IPS-20b (cell line): ENCODE data around the gene C4B.
"Not testable (repeated sequence)": the region's sequence is repeated elsewhere in the genome, so short reads cannot be mapped to it uniquely, and the experiment has no call there.

ENCODE experiments used
- H3K27ac ChIP-seq: one replicate; pipeline ENCODE4 v1.5.1; 2013; ENCODE audit warnings: low read length
- H3K27me3 ChIP-seq: 2 replicates; pipeline ENCODE4 v1.6.1; 2013; ENCODE audit warnings: mild to moderate bottlenecking, low read length, inconsistent platforms; ENCODE audit not compliant: insufficient read depth
- H3K36me3 ChIP-seq: 2 replicates; pipeline ENCODE4 v1.6.1; 2013; ENCODE audit warnings: low read depth, mild to moderate bottlenecking, inconsistent platforms, low read length, moderate library complexity; ENCODE audit not compliant: insufficient read depth
- H3K4me1 ChIP-seq: 2 replicates; pipeline ENCODE4 v1.6.1; 2013; ENCODE audit warnings: mild to moderate bottlenecking, control low read depth, inconsistent platforms, low read length, moderate library complexity; ENCODE audit not compliant: insufficient read depth
- H3K4me3 ChIP-seq: 2 replicates; pipeline ENCODE4 v1.5.1; 2013; ENCODE audit warnings: mild to moderate bottlenecking, low read length, inconsistent platforms
- H3K9ac ChIP-seq: 2 replicates; pipeline ENCODE4 v1.6.1; 2013; ENCODE audit warnings: low read depth, mild to moderate bottlenecking, inconsistent platforms, low read length, moderate library complexity
- H3K9me3 ChIP-seq: 2 replicates; pipeline ENCODE4 v1.6.1; 2013; ENCODE audit warnings: mild to moderate bottlenecking, low read depth, low read length, inconsistent platforms; ENCODE audit not compliant: insufficient read depth

The C4B gene

DNA sequence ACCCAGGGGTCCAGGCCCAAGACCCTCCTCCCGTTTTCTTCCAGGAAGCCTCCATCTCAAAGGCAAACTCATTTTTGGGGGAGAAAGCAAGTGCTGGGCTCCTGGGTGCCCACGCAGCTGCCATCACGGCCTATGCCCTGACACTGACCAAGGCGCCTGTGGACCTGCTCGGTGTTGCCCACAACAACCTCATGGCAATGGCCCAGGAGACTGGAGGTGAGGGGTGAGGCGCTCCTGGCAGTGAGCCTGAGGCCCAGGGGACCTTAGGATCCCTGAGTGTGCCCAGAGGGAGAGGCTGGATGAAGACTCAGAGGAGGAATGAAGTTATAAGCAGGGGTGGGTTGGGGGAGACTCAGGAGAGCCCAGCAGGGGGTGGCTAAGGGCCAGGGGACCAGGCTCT is 18.2 kb upstream of the C4B start:
- H3K9me3 ChIP-seq, H3K4me3 ChIP-seq, H3K4me1 ChIP-seq, H3K9ac ChIP-seq, H3K36me3 ChIP-seq, H3K27ac ChIP-seq, H3K27me3 ChIP-seq: not testable (repeated sequence)

DNA sequence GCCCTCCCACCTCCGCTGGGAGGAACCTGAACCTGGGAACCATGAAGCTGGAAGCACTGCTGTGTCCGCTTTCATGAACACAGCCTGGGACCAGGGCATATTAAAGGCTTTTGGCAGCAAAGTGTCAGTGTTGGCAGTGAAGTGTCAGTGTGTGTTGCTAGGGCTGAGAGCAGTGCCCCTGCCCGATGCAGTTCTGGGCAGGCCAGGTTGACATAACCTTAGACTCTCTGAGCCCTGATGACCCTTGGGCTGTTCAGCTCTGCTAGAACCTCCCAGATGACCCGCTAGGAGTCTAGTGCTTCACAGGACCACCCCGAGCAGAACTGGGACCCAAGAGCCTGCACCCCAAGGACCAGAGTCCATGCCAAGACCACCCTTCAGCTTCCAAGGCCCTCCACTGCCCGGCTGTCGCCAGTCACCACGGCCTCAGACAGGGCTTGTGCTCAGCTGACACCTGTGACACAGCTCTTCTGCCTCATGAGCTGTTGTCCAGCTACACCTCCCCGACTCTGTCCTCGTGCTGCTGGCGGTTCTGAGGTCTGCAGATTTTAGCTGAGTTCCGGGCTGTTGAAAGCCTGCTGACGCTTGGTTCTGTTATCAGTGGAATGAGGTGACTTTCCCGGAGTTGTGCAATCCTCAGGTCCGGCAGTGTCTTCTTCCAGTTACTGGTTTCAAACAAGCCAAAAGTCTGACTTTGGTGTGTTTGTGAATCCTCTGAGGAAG is 11.9 kb upstream of the C4B start:
- not testable (repeated sequence) for H3K4me1 ChIP-seq, H3K9ac ChIP-seq, H3K27ac ChIP-seq, H3K9me3 ChIP-seq, H3K4me3 ChIP-seq, H3K27me3 ChIP-seq, H3K36me3 ChIP-seq

DNA sequence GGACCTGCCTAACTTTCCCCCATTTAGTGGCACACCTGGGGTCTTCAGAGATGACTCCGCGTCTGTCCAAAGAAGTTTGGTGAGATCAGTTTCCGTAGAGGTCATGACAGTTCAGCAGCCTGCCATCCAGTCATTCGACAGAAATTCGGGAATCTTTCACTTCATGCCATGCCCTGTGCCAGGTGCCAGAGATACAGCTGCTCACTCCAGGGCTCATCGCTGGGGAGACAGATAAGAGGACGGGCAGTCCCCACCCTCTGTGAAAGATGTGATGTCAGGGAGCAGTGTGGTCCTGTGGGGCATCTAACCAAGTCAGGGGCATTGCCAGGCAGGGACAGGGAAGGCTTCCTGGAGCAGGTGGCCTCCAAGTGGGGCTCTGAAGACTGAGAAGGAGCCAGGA is 11.3 kb upstream of the C4B start:
- H3K9me3 ChIP-seq, H3K27ac ChIP-seq, H3K27me3 ChIP-seq, H3K4me1 ChIP-seq, H3K36me3 ChIP-seq, H3K9ac ChIP-seq, H3K4me3 ChIP-seq: not testable (repeated sequence)

DNA sequence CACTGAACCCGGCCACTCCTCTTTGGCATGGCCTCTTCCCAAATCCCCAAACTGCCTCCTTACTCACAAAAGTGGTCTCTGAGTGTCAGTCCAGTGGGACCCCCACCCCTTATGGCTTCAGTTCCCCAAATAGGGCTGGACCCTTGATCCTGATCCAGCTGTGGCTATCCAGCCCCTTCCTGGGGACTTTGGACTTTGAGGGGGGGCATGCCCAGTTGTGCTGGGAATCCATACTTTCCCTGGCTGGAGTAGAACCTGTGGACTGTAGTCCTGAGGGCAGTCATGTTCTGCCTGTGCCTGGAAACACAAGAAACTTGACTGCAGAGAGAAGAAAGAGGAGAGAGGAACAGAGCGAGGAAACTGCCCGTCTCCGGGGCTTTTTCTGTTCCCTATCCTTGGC is 10.2 kb upstream of the C4B start:
- H3K9me3 ChIP-seq, H3K36me3 ChIP-seq, H3K4me3 ChIP-seq, H3K4me1 ChIP-seq, H3K9ac ChIP-seq, H3K27ac ChIP-seq, H3K27me3 ChIP-seq: not testable (repeated sequence)

- H3K27me3 ChIP-seq, H3K36me3 ChIP-seq, H3K27ac ChIP-seq, H3K4me1 ChIP-seq, H3K4me3 ChIP-seq, H3K9me3 ChIP-seq, H3K9ac ChIP-seq: not testable (repeated sequence)
These were observed 9.6 kb upstream of the C4B start for GRCh38 chr6:32004864-32005537.

- H3K4me3 ChIP-seq, H3K27me3 ChIP-seq, H3K36me3 ChIP-seq, H3K9ac ChIP-seq, H3K27ac ChIP-seq, H3K4me1 ChIP-seq, H3K9me3 ChIP-seq: not testable (repeated sequence)
These were observed 9.1 kb upstream of the C4B start for GRCh38 chr6:32005538-32005880.

GRCh38 chr6:32005991-32006529 is 8.5 kb upstream of the C4B start:
- H3K9ac ChIP-seq, H3K4me3 ChIP-seq, H3K4me1 ChIP-seq, H3K27ac ChIP-seq, H3K27me3 ChIP-seq, H3K36me3 ChIP-seq, H3K9me3 ChIP-seq: not testable (repeated sequence)

DNA sequence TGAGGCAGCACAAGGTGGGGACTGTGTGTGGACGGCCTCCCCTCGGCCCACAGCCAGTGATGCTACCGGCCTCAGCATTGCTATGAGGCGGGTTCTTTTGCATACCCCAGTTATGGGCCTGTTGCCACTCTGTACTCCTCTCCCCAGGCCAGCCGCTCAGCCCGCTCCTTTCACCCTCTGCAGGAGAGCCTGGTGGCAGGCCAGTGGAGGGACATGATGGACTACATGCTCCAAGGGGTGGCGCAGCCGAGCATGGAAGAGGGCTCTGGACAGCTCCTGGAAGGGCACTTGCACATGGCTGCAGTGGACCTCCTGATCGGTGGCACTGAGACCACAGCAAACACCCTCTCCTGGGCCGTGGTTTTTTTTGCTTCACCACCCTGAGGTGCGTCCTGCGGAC is 7.5 kb upstream of the C4B start:
- not testable (repeated sequence) for H3K9me3 ChIP-seq, H3K27me3 ChIP-seq, H3K4me1 ChIP-seq, H3K36me3 ChIP-seq, H3K27ac ChIP-seq, H3K9ac ChIP-seq, H3K4me3 ChIP-seq

DNA sequence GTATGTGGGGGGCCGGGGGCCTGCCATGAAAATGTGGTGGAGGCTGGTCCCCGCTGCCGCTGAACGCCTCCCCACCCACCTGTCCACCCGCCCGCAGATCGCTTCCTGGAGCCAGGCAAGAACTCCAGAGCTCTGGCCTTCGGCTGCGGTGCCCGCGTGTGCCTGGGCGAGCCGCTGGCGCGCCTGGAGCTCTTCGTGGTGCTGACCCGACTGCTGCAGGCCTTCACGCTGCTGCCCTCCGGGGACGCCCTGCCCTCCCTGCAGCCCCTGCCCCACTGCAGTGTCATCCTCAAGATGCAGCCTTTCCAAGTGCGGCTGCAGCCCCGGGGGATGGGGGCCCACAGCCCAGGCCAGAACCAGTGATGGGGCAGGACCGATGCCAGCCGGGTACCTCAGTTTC is 6.6 kb upstream of the C4B start:
- H3K36me3 ChIP-seq, H3K4me3 ChIP-seq: not testable (repeated sequence)

GRCh38 chr6:32008616-32009015 is 6.0 kb upstream of the C4B start:
- not testable (repeated sequence) for H3K36me3 ChIP-seq, H3K4me1 ChIP-seq, H3K27ac ChIP-seq, H3K9me3 ChIP-seq, H3K9ac ChIP-seq, H3K4me3 ChIP-seq, H3K27me3 ChIP-seq

More for the DNA sequence above, 6.6 kb upstream of the C4B start:
- not testable (repeated sequence) for H3K9me3 ChIP-seq, H3K4me1 ChIP-seq, H3K27me3 ChIP-seq, H3K9ac ChIP-seq, H3K27ac ChIP-seq

DNA sequence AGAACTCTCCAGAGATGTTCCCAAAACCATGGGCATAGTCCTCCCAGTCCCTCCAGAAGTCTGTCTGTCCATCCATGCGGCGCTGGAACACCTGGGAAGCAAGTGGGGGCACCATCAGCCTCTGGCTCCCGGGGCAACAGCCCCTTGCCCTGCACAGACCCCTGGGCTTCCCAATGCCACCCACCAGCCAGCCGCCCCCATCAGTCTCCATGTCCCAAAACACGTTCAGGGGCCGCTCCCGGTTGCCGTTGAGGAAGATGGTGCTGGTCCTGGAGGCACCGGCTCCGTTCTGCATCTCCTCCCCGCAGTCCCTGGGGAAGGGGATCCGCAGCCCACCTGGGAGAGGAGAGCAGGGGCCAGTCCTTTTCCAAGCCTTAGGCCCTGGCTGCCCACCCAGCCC is 5.1 kb upstream of the C4B start:
- not testable (repeated sequence) for H3K4me3 ChIP-seq, H3K9me3 ChIP-seq, H3K36me3 ChIP-seq, H3K4me1 ChIP-seq, H3K27ac ChIP-seq, H3K9ac ChIP-seq, H3K27me3 ChIP-seq

DNA sequence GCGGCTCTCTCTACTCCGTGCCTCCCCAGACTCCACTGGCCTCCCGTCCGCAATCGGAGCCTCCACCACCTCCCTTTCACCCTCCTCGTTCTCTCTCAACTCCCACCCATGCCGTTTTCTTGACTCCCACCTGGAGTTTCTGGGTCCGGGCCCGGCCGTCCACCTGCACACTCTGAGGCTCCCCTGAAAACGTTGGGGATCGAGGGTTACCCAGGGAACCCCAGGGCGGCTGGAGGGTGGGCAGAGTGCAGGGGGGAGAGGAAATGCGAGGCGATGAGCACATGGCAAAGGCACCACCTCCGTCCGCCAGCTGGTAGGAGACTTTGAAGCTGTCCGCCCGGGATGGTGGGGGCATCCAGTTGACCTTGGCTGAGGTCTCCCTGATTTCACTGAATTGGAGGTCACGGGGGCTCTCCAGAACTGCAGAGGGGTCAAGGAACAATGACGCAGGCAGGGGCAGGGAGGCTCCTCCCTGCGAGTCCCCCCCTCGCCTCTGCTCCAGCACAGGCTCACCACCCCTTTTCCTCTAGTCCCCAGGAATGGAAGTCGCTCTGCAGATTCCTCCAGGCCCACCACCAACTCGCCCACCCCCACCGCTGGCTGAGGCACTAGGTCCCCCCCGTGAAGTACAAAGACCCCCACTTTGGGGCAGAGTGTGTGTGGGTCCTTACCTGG is 3.6 kb upstream of the C4B start:
- not testable (repeated sequence) for H3K9me3 ChIP-seq, H3K9ac ChIP-seq, H3K4me1 ChIP-seq, H3K36me3 ChIP-seq, H3K27me3 ChIP-seq, H3K4me3 ChIP-seq, H3K27ac ChIP-seq
